ENCODE results near the gene CD200R1L.

DNA sequence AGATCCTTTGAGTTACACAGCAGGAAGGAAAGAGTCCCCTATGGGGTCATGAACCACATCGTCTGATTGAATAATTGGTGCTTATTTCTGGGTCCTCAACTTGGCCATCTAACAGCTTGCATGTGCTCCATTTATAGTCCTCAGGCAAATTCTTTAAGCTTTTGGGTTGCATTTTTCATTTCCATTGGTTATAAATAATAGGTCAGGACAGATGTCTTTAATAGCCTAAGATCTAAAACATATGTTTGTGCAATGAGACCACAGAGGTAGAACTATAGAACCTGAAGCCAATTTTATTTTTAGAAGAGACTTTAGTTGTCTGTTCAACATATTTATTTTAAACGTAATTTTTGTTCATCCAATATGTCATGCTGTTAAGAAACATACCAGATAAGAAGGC lies 43.2 kb downstream of the CD200R1L start:
- no peak for TF ChIP-seq SIN3A (IDR thresholded peaks at IDR 0.05; ENCODE audit: borderline replicate concordance, insufficient read depth, low read depth, low read length)
- TF ChIP-seq CTCF (IDR thresholded peaks at IDR 0.05), result no peak
- no peak for TF ChIP-seq REST (IDR thresholded peaks at IDR 0.05; ENCODE audit: insufficient read depth in 1 of 2, low read depth in 2 of 2, low read length in 1 of 2)

Measured in Panc1 (cell line).